Measurements from ENCODE around the gene TJP1. TPM values are rescaled to one million over a fixed set of nuclear protein-coding genes. Genes with fewer than 3 reads are reported as not detected.

The TJP1 gene
- total RNA-seq, 3 donors from 2014 or later (not counting 1 experiment from before 2014, with no cell fraction given) = not detected

DNA sequence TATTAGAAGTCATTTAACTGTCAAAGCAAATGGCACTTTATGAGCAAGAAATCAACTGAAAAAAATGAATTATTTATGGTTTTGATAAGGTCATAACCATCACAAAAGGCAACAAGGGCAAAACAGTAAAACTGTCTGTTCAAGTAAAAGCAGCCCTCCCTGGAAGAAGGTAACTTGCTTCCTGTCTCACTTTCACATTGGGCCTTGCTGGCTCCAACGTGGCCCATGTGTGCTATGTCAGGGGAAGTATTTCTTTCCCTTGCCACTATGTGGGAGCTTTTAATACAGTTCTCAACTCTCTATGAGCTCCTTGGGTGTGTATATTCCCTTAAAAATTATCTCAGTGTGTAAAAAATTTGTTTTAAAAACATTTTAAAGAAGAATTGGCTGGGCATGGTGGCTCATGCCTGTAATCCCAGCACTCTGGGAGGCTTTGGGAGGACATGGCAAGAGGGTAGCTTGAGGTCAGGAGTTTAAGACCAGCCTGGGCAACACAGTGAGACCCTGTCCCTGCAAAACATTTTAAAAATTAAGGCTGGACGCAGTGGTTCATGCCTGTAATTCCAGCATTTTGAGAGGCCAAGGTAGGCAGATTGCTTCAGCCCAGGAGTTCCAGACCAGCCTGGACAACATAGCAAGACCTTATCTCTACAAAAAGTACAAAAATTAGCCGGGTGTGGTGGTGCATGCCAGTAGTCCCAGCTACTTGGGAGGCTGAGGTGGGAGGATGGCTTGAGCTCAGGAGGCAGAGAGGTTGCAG is 45.2 kb upstream of the TJP1 start:
- H3K27me3 ChIP-seq (ENCODE audit: control insufficient read depth, insufficient read depth, low read length) = no peaks in the 10 kb centered on the region
- no peaks in the 10 kb centered on the region for H3K36me3 ChIP-seq (ENCODE audit: control insufficient read depth, insufficient read depth, low read length)
- no peak overlapping the region for H3K27ac ChIP-seq (ENCODE audit: low read length)
- Mint-ChIP-seq H3K36me3 (no peaks in the 10 kb centered on the region), H3K27me3 (ENCODE audit: low read depth in 2 of 2) (peaks cover 18 to 30% of the 10 kb centered on the region in 2 donors), H3K27ac (no peak overlapping the region), H3K4me3 (no peak overlapping the region), H3K4me1 (no peaks in the 10 kb centered on the region), H3K9me3 (no peaks in the 10 kb centered on the region)
- DNase-seq = no peak
- H3K4me3 ChIP-seq (ENCODE audit: low read length) = no peak overlapping the region
- intact Hi-C loops (cut with micrococcal nuclease) = no loop called here
- 75% methylated on average over 2 of the region's 3 CpGs for WGBS (ENCODE audit: insufficient coverage)
- no peaks in the 10 kb centered on the region for H3K4me1 ChIP-seq (ENCODE audit: control insufficient read depth, insufficient read depth, low read length)
- no peaks in the 10 kb centered on the region for H3K9me3 ChIP-seq (ENCODE audit: control insufficient read depth, insufficient read depth, low read length)
- ATAC-seq = no peak
- no peak for TF ChIP-seq CTCF (IDR thresholded peaks at IDR 0.05)

- Histone ChIP-seq H3K9me3 (ENCODE audit: control insufficient read depth, insufficient read depth, low read length) (no peaks in the 10 kb centered on the region), H3K4me1 (ENCODE audit: control insufficient read depth, insufficient read depth, low read length) (no peaks in the 10 kb centered on the region), H3K4me3 (ENCODE audit: low read length) (no peak overlapping the region), H3K36me3 (ENCODE audit: control insufficient read depth, insufficient read depth, low read length) (no peaks in the 10 kb centered on the region), H3K27me3 (ENCODE audit: control insufficient read depth, insufficient read depth, low read length) (no peaks in the 10 kb centered on the region), H3K27ac (ENCODE audit: low read length) (no peak overlapping the region)
- no peak for ATAC-seq
- no CpG with 5 or more reads among the region's 1 CpG for WGBS (ENCODE audit: insufficient coverage)
- Mint-ChIP-seq H3K4me1 (no peaks in the 10 kb centered on the region), H3K36me3 (no peaks in the 10 kb centered on the region), H3K27ac (no peak overlapping the region), H3K4me3 (no peak overlapping the region), H3K27me3 (ENCODE audit: low read depth in 2 of 2) (peaks cover 22 to 30% of the 10 kb centered on the region in 2 donors), H3K9me3 (no peaks in the 10 kb centered on the region)
- intact Hi-C loops (cut with micrococcal nuclease) = no loop called here
- DNase-seq = no peak
- no peak for TF ChIP-seq CTCF (IDR thresholded peaks at IDR 0.05)
These were observed 44.1 kb upstream of the TJP1 start for GRCh38 chr15:29866337-29866736.

DNA sequence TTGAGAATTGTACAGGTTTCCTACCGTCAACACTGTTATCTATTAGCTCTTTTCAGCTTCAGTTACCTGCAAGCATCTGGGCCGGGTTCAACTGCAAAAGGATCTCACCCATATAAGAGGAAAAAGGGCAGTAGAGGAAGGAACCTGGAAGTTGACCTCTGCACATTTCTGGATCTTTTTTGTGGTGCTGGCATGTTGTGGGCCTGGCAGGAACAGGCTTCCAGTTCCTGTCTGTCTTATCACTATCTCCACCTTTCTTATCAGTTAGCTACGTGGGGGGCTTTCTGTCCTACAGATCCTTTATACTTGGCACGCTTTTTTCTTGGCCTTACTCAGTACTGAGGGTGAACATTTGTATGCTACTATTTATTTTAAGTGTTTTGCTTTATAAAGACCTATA is 42.2 kb upstream of the TJP1 start:
- H3K27ac ChIP-seq (ENCODE audit: low read length) = no peak overlapping the region
- no peaks in the 10 kb centered on the region for H3K36me3 ChIP-seq (ENCODE audit: control insufficient read depth, insufficient read depth, low read length)
- no peaks in the 10 kb centered on the region for H3K4me1 ChIP-seq (ENCODE audit: control insufficient read depth, insufficient read depth, low read length)
- Mint-ChIP-seq H3K4me1 (no peaks in the 10 kb centered on the region), H3K4me3 (no peak overlapping the region), H3K27me3 (ENCODE audit: low read depth in 2 of 2) (peaks cover 21 to 35% of the 10 kb centered on the region in 2 donors), H3K27ac (no peak overlapping the region), H3K9me3 (no peaks in the 10 kb centered on the region), H3K36me3 (no peaks in the 10 kb centered on the region)
- no peaks in the 10 kb centered on the region for H3K27me3 ChIP-seq (ENCODE audit: control insufficient read depth, insufficient read depth, low read length)
- TF ChIP-seq CTCF (IDR thresholded peaks at IDR 0.05) = no peak
- intact Hi-C loops (cut with micrococcal nuclease) = no loop called here
- H3K4me3 ChIP-seq (ENCODE audit: low read length) = no peak overlapping the region
- DNase-seq (no peak), ATAC-seq (no peak)
- 54% methylated on average over 4 of the region's 4 CpGs for WGBS (ENCODE audit: insufficient coverage)
- no peaks in the 10 kb centered on the region for H3K9me3 ChIP-seq (ENCODE audit: control insufficient read depth, insufficient read depth, low read length)

DNA sequence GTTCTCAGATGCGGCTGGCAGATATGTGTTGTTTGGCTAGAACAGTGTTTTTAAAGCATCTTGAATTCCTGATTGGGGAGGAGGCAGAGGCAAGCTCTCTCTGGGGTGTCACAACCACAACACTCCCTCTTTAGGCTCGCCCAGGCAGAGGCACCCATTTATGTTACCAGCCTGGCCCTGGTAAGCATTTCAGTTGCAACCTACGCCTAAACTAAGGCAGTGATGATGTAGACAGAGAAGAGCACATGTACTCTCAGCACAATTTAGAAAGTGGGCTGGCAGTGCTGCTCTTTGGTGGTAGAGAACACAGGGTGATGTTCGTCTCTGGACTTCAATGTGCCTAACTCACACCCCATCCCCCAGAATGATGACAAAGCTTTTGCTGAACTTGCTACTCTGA is 41.2 kb upstream of the TJP1 start:
- H3K9me3 Mint-ChIP-seq = no peaks in the 10 kb centered on the region
- intact Hi-C loops (cut with micrococcal nuclease) = no loop called here
- Histone ChIP-seq H3K4me1 (ENCODE audit: control insufficient read depth, insufficient read depth, low read length) (no peaks in the 10 kb centered on the region), H3K9me3 (ENCODE audit: control insufficient read depth, insufficient read depth, low read length) (no peaks in the 10 kb centered on the region), H3K4me3 (ENCODE audit: low read length) (no peak overlapping the region), H3K27ac (ENCODE audit: low read length) (no peak overlapping the region), H3K27me3 (ENCODE audit: control insufficient read depth, insufficient read depth, low read length) (no peaks in the 10 kb centered on the region), H3K36me3 (ENCODE audit: control insufficient read depth, insufficient read depth, low read length) (no peaks in the 10 kb centered on the region)
- H3K36me3 Mint-ChIP-seq = no peaks in the 10 kb centered on the region
- no peaks in the 10 kb centered on the region for H3K4me1 Mint-ChIP-seq
- H3K4me3 Mint-ChIP-seq = no peak overlapping the region
- no peak for ATAC-seq
- no peak overlapping the region for H3K27ac Mint-ChIP-seq
- DNase-seq = no peak
- 86% methylated on average over 4 of the region's 4 CpGs for WGBS (ENCODE audit: insufficient coverage)
- no peak for TF ChIP-seq CTCF (IDR thresholded peaks at IDR 0.05)
- H3K27me3 Mint-ChIP-seq (ENCODE audit: low read depth in 2 of 2) = peaks cover 17 to 26% of the 10 kb centered on the region in 2 donors

All from natural killer cell (primary cell).